Measurements from ENCODE around the gene ZNF446. TPM values are rescaled to one million over a fixed set of nuclear protein-coding genes. Genes with fewer than 3 reads are reported as not detected.

Gene ZNF446
- total RNA-seq, 4 donors from 2014 or later, result 15.2 to 30.0 (median 25.6) TPM

DNA sequence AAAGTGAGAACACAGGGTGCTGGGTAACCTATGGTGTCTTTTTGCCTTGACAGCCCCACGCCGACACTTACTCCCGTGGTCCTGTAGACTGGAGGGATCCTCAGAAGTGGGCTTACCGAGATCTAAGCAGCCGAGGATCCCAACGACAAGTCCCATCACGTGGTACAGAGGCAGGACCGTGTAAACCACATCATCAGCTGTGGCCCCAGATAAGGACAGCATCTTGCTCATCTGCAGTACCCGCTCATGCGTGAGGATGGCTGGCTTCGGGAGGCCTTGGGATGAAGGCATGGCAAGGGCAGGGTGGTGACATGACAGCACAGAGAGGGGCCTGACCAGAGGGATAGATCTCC lies 33.6 kb downstream of the ZNF446 start:
- Histone ChIP-seq H3K27me3 (no peaks in the 10 kb centered on the region), H3K36me3 (no peaks in the 10 kb centered on the region), H3K4me3 (replicated peaks in 1 of 3) (no peak overlapping the region), H3K4me1 (peaks cover 10 to 11% of the 10 kb centered on the region in 2 donors), H3K27ac (no peak overlapping the region), H3K9me3 (no peaks in the 10 kb centered on the region)
- WGBS, 2 donors, result 81 to 88% methylated on average over 11 of the region's 11 CpGs
- no peak for TF ChIP-seq POLR2A (IDR thresholded peaks at IDR 0.05)
- TF ChIP-seq, protein P1, sequence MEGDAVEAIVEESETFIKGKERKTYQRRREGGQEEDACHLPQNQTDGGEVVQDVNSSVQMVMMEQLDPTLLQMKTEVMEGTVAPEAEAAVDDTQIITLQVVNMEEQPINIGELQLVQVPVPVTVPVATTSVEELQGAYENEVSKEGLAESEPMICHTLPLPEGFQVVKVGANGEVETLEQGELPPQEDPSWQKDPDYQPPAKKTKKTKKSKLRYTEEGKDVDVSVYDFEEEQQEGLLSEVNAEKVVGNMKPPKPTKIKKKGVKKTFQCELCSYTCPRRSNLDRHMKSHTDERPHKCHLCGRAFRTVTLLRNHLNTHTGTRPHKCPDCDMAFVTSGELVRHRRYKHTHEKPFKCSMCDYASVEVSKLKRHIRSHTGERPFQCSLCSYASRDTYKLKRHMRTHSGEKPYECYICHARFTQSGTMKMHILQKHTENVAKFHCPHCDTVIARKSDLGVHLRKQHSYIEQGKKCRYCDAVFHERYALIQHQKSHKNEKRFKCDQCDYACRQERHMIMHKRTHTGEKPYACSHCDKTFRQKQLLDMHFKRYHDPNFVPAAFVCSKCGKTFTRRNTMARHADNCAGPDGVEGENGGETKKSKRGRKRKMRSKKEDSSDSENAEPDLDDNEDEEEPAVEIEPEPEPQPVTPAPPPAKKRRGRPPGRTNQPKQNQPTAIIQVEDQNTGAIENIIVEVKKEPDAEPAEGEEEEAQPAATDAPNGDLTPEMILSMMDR (IDR thresholded peaks at IDR 0.05), result no peak
- intact Hi-C loops (cut with DNase I), result no loop called here
- DNase-seq, result no peak

GRCh38 chr19:58510084-58510862 lies 34.1 kb downstream of the ZNF446 start:
- H3K4me1 ChIP-seq, result peaks cover 10 to 15% of the 10 kb centered on the region in 2 donors
- no peaks in the 10 kb centered on the region for H3K36me3 ChIP-seq
- TF ChIP-seq, protein P1 (IDR thresholded peaks at IDR 0.05), result no peak
- no peak for TF ChIP-seq POLR2A (IDR thresholded peaks at IDR 0.05)
- no peak overlapping the region for H3K27ac ChIP-seq
- no peak for DNase-seq
- H3K9me3 ChIP-seq, result no peaks in the 10 kb centered on the region
- no peak overlapping the region for H3K4me3 ChIP-seq (replicated peaks in 1 of 3)
- intact Hi-C loops (cut with DNase I), result no loop called here
- H3K27me3 ChIP-seq, result no peaks in the 10 kb centered on the region
- WGBS, 2 donors, result 73 to 84% methylated on average over 8 of the region's 8 CpGs

GRCh38 chr19:58511353-58512208 lies 35.4 kb downstream of the ZNF446 start, which contains the start of gene SLC27A5:
TSS of gene SLC27A5 (minus strand) at chr19:58511992. CDS start at chr19:58511955, 37 bp downstream.
- DNase-seq, result no peak
- Histone ChIP-seq H3K36me3 (peaks cover 7 to 9% of the 10 kb centered on the region in 2 donors), H3K27ac (no peak within 1 kb of the TSS), H3K27me3 (no peaks in the 10 kb centered on the region), H3K9me3 (no peaks in the 10 kb centered on the region), H3K4me1 (peaks cover 10 to 15% of the 10 kb centered on the region in 2 donors), H3K4me3 (replicated peaks in 1 of 3) (no peak within 1 kb of the TSS)
- TF ChIP-seq, protein P1 (IDR thresholded peaks at IDR 0.05), result no peak
- TF ChIP-seq POLR2A (IDR thresholded peaks at IDR 0.05), result no peak
- intact Hi-C loops (cut with DNase I), result no loop called here
- 72 to 95% methylated on average over 2 of the region's 25 CpGs for WGBS, 2 donors

GRCh38 chr19:58513213-58513693 lies 37.1 kb downstream of the ZNF446 start:
- WGBS, 2 donors, result 82 to 86% methylated on average over 5 to 8 of the region's 10 CpGs
- no peak for TF ChIP-seq POLR2A (IDR thresholded peaks at IDR 0.05)
- Histone ChIP-seq H3K27me3 (no peaks in the 10 kb centered on the region), H3K4me3 (replicated peaks in 1 of 3) (no peak overlapping the region), H3K27ac (peak overlapping the region; percentile 73 to 84 (median 82)), H3K9me3 (no peaks in the 10 kb centered on the region), H3K36me3 (peaks cover 14 to 15% of the 10 kb centered on the region in 2 donors), H3K4me1 (peaks cover 18 to 25% of the 10 kb centered on the region in 2 donors)
- DNase-seq, result no peak
- intact Hi-C loops (cut with DNase I), result no loop called here

DNA sequence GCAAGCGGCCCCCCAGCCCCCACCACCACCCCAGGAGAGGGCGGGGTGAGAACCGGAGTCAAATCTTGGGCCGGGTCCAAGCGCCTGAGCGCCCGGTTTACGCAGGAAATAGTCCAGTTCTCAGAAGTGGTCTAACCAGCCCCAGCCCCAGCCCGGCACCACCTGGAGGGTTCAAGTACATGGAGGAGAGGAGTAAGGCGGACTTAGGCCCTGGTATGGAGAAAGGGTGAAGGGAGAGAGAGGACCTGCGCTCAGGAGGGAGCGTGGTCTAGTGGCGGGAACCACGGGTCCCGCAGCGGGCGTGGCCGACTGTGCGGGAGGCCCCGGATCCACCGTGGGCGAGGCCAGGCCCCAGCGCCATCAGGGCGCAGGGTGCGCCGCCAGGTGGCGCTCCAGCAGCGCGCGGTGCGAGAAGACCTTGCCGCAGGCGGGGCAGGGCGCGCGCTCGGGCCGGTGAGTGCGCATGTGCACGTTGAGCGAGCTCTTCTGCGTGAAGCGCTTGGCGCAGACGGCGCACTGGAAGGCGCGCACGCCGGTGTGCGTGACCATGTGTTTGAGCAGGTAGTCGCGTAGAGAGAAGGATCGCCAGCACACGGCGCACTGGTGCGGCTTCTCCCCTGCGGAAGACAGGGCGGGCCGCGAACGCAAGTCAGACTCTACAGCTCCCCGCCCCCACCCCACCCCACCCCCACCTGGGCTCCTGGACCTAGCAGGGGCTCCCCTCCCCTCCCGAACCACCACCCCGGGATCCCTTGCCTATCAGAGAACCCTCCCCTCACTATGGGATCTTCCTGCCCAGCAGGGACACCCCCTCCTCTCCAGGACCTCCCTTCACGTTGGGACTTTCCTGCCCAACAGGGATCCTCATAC lies 37.8 kb downstream of the ZNF446 start:
- no peaks in the 10 kb centered on the region for H3K9me3 ChIP-seq
- peak overlapping the region; percentile 73 to 84 (median 82) for H3K27ac ChIP-seq
- DNase-seq, result peak; percentile 90 to 93
- intact Hi-C loops (cut with DNase I), result no loop called here
- peaks cover 14 to 15% of the 10 kb centered on the region in 2 donors for H3K36me3 ChIP-seq
- peak overlapping the region in 1 of 3 donors; percentile 28 for H3K4me3 ChIP-seq (replicated peaks in 1 of 3)
- TF ChIP-seq, protein P1 (IDR thresholded peaks at IDR 0.05), result peak; percentile 53 to 97 (median 94)
- peak in 1 of 2 donors; percentile 54 for TF ChIP-seq POLR2A (IDR thresholded peaks at IDR 0.05)
- WGBS, 2 donors, result 8 to 12% methylated on average over 36 to 38 of the region's 66 CpGs
- H3K4me1 ChIP-seq, result peaks cover 24 to 31% of the 10 kb centered on the region in 2 donors
- no peaks in the 10 kb centered on the region for H3K27me3 ChIP-seq

All from thyroid gland (tissue), 4 donors.